Cerebellar cortex (tissue), 1 donor: ENCODE results near the gene TMED1.
A peak's percentile ranks its signal among the peaks of the same experiment; 100 is the strongest.
"Not testable (repeated sequence)": the region's sequence is repeated elsewhere in the genome, so short reads cannot be mapped to it uniquely, and the experiment has no call there.

ENCODE experiments used
- DNase-seq: peaks from one replicate; pipeline ENCODE4 v3.0.0-alpha.2; 2015; ENCODE audit warnings: low spot score

The TMED1 gene

GRCh38 chr19:10862561-10863106 lies 26.6 kb upstream of the TMED1 start:
- DNase-seq, result no peak

GRCh38 chr19:10861103-10861651 lies 25.2 kb upstream of the TMED1 start:
- DNase-seq, result peak; percentile 47

- no peak for DNase-seq
These were observed 22.3 kb upstream of the TMED1 start for GRCh38 chr19:10858204-10858828.

- DNase-seq, result not testable (repeated sequence)
These were observed 20.9 kb upstream of the TMED1 start for GRCh38 chr19:10856899-10857298.

- DNase-seq, result no peak
These were observed 20.0 kb upstream of the TMED1 start for GRCh38 chr19:10855879-10856522.

- no peak for DNase-seq
These were observed 18.5 kb upstream of the TMED1 start for GRCh38 chr19:10854350-10855089.

- DNase-seq, result no peak
These were observed 16.9 kb upstream of the TMED1 start for GRCh38 chr19:10852941-10853340.

GRCh38 chr19:10852098-10852800 lies 16.2 kb upstream of the TMED1 start:
- no peak for DNase-seq

- no peak for DNase-seq
These were observed 14.6 kb upstream of the TMED1 start for GRCh38 chr19:10850631-10851030.

- DNase-seq, result no peak
These were observed 12.3 kb upstream of the TMED1 start, which contains the start of gene C19orf38 for GRCh38 chr19:10848230-10848856. Gene C19orf38 (plus strand): TSS chr19:10848415. CDS start chr19:10848509, 94 bp downstream.

- no peak for DNase-seq
These were observed 10.6 kb upstream of the TMED1 start for GRCh38 chr19:10846500-10847202.

GRCh38 chr19:10842788-10843187 lies 6.8 kb upstream of the TMED1 start:
- no peak for DNase-seq

- DNase-seq, result no peak
These were observed 3.4 kb upstream of the TMED1 start for GRCh38 chr19:10839114-10840050.

GRCh38 chr19:10838377-10838776 lies 2.4 kb upstream of the TMED1 start:
- no peak for DNase-seq

GRCh38 chr19:10837649-10838048 lies 1.6 kb upstream of the TMED1 start:
- DNase-seq, result not testable (repeated sequence)

GRCh38 chr19:10836479-10837330 lies 693 bp upstream of the TMED1 start:
- no peak for DNase-seq

- no peak for DNase-seq
These were observed 791 bp downstream of the TMED1 start for GRCh38 chr19:10835089-10835753.

- DNase-seq, result no peak
These were observed 3.1 kb downstream of the TMED1 start for GRCh38 chr19:10832939-10833296.
